ENCODE data around the gene RPL27A.

GRCh38 chr11:8720352-8720751, 37.8 kb downstream of the RPL27A start:
- TF ChIP-seq POLR2A (IDR thresholded peaks at IDR 0.05; ENCODE audit: low read depth, low read length), result no peak
- no peak for TF ChIP-seq CTCF (IDR thresholded peaks at IDR 0.05; ENCODE audit: extremely low read depth in 1 of 2, insufficient read depth in 1 of 2, low read depth in 1 of 2, low read length in 2 of 2)
- TF ChIP-seq POLR2AphosphoS5 (IDR thresholded peaks at IDR 0.05; ENCODE audit: insufficient read depth, low read depth, low read length), result no peak

Data from endothelial cell of umbilical vein (primary cell).